ENCODE results near the gene CRYBG1.
A peak's percentile ranks its signal among the peaks of the same experiment; 100 is the strongest.

CRYBG1 gene

GRCh38 chr6:106413016-106413415 is 52.5 kb downstream of the CRYBG1 start:
- TF ChIP-seq ZFX (IDR thresholded peaks at IDR 0.05) = no peak
- TF ChIP-seq, protein P1, sequence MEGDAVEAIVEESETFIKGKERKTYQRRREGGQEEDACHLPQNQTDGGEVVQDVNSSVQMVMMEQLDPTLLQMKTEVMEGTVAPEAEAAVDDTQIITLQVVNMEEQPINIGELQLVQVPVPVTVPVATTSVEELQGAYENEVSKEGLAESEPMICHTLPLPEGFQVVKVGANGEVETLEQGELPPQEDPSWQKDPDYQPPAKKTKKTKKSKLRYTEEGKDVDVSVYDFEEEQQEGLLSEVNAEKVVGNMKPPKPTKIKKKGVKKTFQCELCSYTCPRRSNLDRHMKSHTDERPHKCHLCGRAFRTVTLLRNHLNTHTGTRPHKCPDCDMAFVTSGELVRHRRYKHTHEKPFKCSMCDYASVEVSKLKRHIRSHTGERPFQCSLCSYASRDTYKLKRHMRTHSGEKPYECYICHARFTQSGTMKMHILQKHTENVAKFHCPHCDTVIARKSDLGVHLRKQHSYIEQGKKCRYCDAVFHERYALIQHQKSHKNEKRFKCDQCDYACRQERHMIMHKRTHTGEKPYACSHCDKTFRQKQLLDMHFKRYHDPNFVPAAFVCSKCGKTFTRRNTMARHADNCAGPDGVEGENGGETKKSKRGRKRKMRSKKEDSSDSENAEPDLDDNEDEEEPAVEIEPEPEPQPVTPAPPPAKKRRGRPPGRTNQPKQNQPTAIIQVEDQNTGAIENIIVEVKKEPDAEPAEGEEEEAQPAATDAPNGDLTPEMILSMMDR (conservative IDR thresholded peaks at IDR 0.05) = no peak
- peak overlapping the region; percentile 30; the same call in 1 of the 2 replicates for H3K27ac ChIP-seq

DNA sequence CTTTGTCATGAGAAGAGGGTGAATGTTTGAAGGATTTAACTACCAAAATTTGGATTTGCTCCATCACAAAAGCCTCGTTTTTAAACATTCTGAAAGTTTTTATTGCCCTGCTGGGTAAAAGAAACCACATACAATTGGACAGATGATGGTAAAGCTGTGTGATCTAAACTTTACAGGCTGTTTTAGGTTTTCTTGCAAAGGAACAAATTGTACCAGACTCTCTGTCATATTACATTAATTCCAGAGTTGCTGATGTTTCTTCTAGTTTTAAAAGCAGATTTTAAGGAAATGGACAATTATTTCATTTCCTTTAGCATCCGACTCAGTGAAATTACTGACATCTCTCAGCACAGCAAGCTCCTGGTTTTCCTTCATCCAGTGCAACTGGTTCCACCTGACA is 53.2 kb downstream of the CRYBG1 start:
- TF ChIP-seq, protein P1 (conservative IDR thresholded peaks at IDR 0.05) = no peak
- TF ChIP-seq ZFX (IDR thresholded peaks at IDR 0.05) = no peak
- peak overlapping the region; percentile 30; the same call in 1 of the 2 replicates for H3K27ac ChIP-seq

GRCh38 chr6:106415921-106416320 is 55.4 kb downstream of the CRYBG1 start:
- TF ChIP-seq, protein P1 (conservative IDR thresholded peaks at IDR 0.05) = no peak
- TF ChIP-seq ZFX (IDR thresholded peaks at IDR 0.05) = no peak
- no peak overlapping the region for H3K27ac ChIP-seq

GRCh38 chr6:106417572-106418147 is 57.1 kb downstream of the CRYBG1 start:
- H3K27ac ChIP-seq = no peak overlapping the region
- no peak for TF ChIP-seq ZFX (IDR thresholded peaks at IDR 0.05)
- TF ChIP-seq, protein P1 (conservative IDR thresholded peaks at IDR 0.05) = no peak

DNA sequence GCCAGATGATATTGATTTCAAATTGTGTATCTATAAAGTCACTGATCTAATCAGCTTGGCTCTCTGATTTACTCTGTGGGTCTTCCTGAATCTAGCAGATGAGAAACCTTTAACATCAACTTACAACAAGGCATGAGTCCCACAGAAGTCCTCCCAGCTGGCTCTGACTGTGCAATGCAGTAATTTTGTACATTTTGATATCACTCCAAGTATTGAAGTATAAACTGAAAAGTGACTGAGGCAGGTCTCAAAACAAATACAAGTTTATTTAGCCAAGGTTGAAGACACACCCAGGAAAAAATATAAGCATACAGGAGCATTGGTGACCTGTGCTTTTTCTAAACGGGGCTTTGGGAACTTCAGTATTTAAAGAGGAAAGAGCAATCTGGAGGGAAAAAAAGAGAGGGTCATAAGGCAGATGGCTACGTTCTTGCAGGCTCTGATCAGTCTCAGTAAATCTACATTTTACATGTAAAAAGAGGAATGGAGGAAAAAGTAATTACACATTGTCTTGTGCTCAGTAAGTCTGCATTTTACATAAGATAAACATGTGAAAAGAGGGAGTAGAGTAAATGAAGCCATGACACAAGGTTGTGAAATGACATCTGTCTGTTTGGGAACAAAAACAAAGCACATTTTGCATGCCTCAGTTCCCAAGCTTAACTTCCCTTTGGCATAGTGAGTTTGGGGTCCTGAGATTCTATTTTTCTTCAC is 59.5 kb downstream of the CRYBG1 start:
- peak overlapping the region; percentile 60; the same call in 1 of the 2 replicates for H3K27ac ChIP-seq
- TF ChIP-seq ZFX (IDR thresholded peaks at IDR 0.05) = no peak
- TF ChIP-seq, protein P1 (conservative IDR thresholded peaks at IDR 0.05) = no peak

DNA sequence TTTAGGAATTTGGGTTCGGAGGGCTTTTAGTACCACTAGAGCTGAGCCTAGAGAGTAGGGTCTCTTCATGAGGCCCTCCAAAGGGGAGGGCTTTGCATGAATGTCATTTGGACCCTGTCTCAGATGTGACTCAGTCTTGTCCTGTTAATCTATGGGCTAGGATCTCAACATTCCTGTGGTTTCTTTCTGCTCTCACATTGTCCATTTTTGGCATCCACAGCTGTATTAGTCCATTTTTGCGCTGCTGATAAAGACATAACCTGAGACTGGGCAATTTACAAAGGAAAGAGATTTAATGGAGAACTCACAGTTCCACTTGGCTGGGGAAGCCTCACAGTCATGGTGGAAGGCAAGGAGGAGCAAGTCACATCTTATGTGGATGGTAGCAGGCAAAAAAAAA is 61.0 kb downstream of the CRYBG1 start:
- TF ChIP-seq, protein P1 (conservative IDR thresholded peaks at IDR 0.05) = no peak
- TF ChIP-seq ZFX (IDR thresholded peaks at IDR 0.05) = no peak

GRCh38 chr6:106422534-106422933 is 62.0 kb downstream of the CRYBG1 start:
- H3K27ac ChIP-seq = no peak overlapping the region
- no peak for TF ChIP-seq ZFX (IDR thresholded peaks at IDR 0.05)
- TF ChIP-seq, protein P1 (conservative IDR thresholded peaks at IDR 0.05) = no peak

More for the DNA sequence above, 61.0 kb downstream of the CRYBG1 start:
- no peak overlapping the region for H3K27ac ChIP-seq
